Colon (tissue), 2 donors: ENCODE data around the gene MACROD1.

Experiments used
- FAIRE-seq: peaks from 2 replicates; lab custom pipeline; 2012; peaks lifted over from hg19 to GRCh38; lab: Jason Lieb, UNC
- donor health status: control.
- donor health status: control.

Gene MACROD1

DNA sequence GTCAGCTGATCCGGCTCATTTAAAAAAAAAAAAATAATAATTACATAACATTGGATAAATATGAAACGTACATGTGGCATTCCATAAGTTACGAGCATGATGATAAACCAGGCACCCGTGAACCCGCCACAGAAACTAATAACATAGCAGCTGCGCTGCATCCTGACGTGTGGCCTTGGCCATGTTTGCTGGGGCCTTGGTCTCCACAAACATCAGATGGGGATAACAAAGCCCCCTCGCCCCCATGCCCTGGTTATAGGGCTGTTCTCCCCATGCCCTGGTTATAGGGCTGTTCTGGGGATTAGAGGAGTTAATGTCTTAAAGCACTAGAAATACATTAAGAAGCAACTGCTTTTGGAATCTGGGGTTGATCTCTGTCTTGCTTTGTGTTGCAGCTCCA lies 93.5 kb downstream of the MACROD1 start:
- FAIRE-seq, result no peak

DNA sequence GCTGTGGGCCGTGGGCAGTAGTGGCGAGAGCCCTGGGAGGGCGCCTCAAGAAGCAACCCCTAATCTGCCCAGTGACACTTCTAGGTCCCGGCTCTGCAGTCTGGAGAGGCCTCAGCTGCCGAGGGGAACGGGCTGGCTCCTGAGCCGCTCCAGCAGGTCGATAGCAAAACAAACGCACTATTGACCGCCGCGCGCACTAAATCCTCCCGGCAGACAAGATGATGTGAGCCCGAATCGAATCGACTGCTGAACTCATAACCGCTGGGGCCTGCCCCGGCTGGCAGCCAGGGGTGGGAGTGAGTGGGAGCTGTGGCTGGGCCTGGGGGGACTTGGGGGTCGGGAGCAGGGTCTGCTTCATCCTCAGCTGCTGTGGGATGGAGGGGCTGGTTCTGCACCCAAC lies 94.1 kb downstream of the MACROD1 start:
- FAIRE-seq, result no peak

DNA sequence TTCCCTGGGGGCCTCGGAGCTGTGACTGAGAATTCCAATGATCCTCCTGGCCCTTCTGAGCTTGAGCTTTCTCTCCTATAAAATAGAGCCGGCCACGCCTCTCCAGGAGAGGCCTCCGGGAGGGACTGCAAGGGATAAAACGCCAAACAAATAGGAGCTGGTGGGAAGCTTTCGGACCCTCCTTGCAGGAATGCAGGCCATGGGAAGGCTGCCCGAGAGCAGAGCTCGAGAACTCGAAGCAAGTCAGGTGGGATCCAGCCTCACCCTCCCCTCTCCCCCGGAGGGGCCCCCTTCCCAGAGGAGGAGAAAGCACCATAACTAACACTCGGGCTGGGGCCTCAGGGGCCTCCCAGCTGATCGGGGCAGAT lies 95.6 kb downstream of the MACROD1 start:
- no peak for FAIRE-seq

DNA sequence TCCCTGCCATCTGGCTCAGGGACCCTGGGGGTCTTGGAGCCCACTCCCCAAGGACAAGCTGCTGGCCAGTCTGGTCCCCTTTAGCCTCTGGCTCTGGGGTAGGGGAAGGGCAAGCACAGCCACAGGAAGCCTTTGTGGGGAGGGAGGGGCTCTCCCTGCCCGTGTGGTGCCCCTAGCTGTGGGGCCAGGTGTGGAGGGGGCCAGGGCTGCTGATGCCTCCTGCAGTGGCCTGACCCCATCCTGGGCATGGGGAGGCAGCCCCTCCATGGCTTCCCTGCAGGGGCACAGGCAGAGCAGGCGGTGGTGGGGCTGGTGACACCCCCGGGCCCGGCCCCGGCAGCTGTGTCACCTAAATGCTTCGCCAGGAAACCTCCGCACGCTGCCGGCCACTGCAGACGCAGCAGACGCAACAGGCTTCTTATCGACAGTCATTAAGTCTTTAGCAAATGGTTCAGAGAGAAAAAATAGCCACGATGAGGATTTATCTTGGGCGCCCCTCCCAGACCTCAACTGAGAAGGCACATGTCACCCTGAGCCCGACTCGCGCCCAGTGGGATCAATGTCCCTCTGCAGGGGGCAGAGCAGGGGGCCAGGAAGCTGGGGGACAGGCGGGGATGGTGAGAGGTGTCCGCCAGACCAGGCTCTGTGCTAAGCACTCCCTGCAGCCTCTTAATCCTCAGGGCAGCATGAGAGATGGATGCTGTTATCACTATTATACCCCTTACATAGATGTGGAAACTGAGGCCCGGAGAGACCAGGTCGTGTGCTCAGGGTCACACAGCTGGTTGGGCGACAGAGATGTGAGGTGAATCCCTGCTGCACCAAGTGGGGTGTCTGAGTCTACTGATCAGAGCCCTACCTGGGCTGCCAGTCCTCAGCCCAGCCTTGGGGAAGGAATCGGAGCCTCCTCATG lies 96.3 kb downstream of the MACROD1 start:
- no peak for FAIRE-seq

DNA sequence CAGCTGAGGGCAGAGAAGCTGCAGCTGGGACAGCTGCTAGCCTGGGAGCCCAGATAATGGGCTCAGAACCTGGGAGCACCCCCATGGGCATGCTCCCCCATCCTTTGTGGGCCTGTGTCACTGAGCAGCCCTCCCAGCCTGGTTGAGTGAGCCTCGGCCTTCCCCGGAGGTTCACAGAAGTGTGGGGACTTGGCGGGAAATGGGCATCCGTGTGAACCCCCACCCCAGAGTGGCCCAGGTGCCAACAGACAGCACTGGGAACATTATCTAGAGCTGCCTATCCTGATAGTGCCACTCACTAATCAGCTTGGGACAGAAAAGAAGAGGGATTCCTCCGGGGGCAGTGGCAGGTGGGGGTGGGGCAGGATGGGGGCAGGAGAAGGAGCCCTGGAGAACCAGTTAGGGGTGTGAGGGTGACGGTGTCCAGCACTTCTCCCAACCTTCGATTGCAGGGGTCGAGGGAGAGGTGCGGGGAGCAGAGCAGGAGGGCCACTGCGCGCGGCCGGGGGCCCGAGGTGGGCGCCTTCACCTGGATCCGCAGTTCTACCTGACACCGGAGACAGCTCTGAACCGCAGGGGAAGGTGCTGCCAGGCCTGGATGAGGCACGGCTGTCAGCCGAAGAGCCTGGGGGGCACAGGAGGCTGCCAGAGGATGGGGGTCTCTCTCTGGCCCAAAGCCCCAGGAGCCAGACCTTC lies 97.1 kb downstream of the MACROD1 start:
- no peak for FAIRE-seq

DNA sequence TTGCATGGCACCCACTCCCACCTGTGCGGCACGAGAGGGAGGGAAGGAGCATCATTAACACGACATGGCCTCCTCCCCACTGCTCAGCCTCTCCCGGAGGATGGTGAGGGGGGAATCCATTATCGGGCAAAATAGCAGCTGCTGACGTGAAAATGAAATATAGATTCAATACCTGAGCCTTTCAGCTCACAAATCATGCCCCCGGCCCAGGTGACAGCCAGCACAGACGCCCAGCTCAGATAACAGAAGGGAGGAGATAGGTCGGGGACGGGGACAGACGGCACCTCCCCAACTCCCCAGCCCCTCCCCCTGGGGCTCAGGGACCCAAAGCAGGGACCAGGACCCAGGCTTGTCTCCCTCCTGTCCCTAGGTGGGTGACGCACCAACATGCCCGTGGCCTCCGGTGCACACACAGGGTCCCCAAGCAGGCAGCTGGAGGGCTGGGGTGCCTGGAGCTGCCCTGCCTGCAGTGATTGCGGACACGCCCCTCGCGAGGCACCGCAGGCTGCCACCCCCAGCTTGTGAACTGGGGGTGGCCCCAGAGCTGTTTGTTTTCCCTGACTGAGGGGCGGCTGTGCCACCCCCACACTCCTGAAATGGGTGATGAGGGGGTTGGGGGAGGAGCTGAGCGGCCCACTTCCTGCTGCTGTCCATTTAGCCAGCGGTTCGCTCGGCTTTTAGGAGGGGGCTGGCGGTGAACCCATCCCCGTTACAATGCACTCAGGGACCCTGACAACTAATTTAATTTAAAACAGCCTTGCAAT lies 98.5 kb downstream of the MACROD1 start:
- no peak for FAIRE-seq

DNA sequence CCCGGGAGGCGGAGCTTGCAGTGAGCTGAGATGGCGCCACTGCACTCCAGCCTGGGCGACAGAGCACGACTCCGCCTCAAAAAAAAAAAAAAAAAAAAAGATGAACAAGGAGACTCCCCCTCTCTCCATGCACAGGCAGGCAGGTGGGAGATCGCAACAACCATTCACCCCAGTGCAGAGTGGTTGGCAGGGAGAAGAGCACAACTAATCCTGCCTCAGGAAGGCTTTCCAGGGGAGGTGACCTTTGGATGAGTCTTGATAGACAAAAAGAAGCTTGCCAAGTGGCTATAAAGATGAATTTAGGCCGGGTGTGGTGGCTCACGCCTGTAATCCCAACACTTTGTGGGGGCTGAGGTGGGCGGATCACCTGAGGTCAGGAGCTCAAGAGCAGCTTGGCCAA lies 100.2 kb downstream of the MACROD1 start:
- FAIRE-seq, result no peak

DNA sequence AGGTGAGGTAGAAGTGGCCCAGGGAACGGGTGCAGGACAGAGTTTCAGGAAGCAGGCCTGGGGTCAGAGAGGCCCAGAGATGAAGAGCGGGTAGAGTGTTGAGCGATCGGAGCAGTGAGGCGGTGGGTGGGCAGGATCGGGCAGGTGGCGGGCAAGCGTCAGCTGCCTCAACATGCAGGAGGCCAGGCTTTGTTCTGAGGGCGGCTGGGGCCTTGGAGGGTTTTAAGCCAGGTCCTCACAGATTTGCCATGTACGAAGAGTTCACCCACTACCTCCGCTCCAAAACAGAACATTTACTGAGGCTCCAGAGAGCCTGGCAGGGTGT lies 100.8 kb downstream of the MACROD1 start:
- no peak for FAIRE-seq

DNA sequence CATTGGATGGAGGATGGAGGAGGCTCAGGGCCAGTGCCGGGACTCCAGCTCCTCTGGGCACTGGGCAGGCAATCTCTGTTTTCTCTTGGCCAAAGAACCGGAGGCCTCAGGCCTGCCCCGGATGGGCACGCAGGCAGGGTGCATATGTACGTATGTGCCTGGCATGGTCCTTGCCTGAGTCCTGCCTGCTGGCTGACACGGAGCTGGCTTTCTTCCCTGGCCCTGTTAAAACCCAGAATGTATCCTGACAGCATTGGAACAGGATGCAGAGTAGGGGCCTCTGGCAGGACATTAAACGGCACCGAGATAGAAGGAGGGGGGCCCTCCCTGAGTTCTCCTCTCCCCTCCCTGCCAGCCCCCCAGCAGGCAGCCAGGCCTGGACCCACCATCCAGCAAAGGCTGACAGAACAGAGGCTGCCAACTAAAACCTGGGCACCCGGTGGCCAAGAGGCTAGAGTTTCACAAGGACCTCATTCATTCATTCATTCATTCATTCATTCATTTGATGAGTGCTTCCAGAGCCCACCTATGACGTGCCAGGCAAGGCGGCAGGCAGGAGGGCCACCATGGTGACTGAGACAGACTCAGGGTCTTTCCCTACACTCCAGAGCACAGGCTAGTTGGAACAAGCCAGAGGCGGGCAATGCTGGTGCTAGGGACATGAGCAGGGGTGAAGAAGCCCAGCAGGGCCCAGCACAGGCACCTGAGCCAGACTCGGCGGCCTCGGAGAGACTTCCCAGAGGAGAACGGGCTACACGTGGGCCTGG lies 101.4 kb downstream of the MACROD1 start:
- FAIRE-seq, result no peak

DNA sequence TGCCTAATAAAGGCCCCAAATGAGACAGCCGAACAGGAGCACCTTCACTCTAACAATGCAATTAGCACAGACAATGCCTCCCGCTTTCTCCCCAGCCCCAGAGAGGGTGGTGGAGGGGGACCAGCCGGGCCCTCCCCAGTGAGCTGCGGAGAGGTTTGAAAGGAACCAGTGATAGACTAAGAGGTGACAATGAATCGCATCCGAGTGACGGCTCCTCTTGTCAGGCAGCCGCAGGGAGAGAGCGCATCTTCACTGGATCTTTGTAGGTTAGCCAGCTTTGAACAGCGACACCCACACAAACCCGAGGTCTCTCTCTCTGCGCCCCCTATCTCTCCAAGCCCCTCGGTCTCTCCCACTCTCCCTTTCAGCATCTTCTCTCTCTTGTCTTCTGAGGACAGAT lies 102.1 kb downstream of the MACROD1 start:
- no peak for FAIRE-seq

DNA sequence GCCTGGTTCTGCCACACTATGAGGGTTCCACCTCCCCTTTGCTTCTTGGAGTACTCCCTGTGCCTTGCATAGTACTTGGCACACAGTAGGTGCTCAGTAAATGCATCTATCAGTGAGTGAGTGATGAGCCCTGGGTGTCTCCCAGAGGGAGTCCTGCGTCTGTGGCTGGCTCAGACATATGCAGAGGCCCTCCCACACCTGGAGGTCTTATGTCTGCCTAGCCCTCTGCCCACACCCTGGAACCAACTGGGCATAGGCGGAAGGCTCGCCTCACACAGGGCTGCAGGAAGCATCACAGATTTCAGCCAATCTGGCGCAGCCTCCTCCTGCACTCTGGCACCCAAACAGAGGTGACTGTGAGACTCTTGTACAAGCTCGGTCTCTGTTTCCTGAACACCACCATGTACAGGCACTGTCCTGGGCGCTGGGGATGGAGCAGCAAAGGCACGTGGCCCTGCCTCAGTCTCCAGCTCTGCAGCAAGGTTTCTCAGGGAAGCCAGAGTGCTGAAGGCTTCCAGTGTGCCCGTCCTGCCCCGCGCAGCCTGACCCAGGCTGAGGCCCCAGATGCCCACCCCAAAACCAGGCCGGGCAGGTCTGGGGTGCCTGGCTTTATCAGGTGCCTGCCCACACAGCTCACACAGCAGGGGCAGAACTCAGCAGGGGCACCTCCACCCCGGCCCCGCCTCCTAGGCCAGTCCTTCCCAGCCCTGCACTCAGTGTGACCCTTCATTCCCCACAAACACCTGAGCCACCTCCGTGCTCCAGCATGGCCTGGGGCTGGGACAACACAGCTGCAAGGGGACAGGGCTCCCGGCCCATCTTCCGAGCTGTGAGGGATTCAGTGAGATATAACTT lies 103.5 kb downstream of the MACROD1 start:
- FAIRE-seq, result no peak

DNA sequence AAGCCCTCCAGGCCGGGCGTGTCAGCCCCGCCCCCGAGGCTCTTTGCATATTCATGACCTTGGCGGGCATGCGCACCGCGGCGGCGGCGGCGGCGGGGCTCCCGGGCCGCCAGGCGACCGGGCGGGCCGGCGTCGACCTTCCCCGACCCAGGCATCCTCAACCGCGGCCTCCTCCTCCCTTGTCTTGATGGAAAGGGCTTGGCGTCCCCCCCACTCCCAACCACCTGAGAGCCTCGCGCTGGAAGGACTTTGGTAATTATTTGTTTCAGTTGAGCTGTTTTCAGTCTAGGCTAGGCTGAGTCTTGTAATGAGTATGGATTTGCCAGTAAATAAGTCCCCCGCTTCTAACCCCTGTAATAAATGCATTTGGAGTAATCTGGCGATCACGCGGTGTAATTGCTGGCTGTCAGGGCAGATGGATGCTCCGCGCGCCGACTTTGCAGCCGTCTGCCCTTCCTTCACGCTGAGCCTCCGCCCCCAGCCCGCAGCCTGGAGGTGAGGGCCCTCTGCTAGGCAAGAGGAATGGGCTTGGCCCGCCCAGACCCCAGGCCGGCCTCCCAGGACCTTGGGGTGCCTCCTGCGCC lies 105.0 kb downstream of the MACROD1 start:
- FAIRE-seq, result no peak

DNA sequence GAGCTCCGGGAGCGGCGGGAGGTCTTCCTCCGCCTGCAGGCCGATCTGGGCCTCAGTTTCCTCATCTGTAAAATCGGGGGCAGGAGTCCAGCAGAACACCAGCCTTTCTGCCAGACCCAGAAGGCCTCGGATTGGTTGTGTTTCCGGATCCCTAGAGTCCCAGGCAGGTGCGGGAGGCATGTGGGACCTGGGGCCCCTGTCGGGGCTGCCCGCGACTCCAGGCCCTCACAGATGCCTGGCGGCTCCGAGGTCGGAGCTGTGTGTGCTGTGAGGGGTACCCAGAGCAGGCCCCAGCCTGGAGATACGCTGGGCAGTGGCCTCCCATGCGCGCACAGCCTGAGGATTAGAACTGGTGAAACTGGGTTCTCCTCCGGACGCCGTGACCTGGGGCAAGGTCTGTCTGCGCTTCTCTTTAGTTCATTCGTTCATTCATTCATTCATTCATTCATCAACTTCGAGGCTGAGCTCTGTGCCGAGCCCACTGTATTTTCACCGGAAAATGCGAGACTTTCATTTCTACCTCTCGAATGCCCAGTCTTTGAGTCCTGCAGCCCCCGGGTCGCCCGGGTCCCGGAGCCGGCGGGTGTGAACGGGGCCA lies 105.6 kb downstream of the MACROD1 start:
- no peak for FAIRE-seq

DNA sequence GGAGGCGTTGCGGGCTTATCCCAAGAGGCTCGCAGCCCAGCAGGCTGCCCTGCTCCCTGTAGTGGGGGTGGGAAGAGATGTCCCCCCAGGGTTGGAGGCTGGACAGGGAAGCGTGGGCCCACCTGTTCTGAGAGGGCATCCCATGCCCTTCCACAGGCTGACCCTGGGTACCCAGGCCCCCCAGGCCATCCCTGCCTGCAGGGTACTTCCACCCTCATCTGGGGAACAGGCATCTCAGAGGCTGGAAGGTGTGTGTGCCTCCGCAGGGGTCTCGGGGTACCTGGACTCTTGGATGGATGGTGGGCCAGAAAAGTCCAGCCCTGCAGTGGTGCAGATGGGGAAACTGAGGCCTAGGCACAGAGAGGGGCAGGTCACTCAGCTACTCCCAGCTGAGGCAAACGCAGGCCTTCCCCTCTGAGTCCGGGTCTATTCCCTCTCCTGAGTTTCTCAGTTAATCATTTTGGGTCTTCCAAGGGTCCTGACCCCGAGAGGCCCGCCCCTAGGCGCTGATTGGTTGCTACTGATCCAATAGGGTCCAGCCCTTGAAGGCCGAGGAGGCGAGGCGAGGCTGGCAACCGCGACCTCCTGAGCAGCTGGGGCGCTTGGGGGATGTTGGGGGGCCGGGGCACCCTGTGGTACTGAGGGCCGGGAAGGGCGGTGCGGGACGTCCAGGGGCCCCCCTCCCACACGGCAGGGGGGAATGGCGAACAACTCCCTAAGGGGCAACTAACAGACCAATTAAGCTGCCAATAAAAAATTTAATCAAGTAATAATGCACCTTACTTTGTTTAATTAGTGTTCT lies 106.4 kb downstream of the MACROD1 start:
- FAIRE-seq, result no peak

DNA sequence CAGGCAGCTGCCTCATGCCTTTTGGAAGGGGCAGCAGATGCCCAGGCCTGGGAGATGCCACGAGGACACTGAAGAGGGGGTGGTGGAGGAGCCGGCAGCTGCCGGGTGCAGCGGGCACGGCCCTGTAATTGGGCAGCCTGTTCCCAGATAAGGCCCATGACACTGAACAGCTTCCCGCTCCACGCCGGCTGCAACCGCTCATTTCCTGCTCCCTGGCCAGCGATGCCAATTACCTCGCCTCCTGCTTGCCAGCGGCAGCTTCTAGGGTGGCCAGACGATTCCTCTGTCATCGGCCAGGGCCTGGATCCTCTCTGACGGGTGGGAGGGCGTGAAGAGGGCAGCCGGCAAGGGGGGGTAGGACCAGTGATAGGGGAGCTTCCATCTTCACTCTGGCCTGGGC lies 107.4 kb downstream of the MACROD1 start:
- FAIRE-seq, result no peak

DNA sequence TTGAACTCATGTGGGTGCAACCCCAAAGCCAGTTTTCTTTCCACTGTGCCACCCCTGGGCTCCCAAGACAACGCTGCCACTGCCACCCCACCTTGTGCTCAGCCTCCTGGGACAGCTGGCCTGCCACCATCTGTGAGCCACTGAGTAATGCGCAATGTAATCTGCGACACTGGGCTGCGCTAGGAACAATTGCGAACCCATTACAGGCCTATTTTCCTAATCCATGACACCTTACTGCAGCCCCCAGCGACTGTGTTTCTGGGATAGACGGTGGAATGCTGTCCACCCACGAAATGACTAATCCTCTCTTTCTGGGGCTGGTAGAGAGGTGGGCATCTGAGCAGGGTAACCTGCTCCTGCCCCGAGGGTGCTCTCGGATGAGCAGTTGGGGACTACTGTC lies 108.0 kb downstream of the MACROD1 start:
- no peak for FAIRE-seq

DNA sequence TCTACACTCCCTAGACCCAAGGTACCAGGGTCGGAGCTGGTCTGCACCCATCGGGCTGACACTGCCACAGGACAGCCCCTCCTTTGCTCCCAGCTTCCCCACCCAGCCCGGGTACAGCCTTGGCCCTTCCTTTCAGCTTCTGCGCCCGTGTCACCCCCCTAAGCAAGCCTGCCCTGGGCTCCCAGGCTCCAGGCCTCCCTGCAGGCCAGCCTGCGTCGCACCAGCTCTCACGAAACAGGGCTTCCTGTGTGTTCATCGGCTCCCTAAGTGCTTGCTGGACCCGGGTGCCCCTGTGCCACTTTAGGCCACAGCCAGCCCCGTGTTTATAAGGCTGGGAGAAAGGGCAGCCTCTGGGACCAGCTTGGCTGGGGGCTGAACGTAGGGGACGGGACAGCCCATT lies 109.1 kb downstream of the MACROD1 start:
- no peak for FAIRE-seq

DNA sequence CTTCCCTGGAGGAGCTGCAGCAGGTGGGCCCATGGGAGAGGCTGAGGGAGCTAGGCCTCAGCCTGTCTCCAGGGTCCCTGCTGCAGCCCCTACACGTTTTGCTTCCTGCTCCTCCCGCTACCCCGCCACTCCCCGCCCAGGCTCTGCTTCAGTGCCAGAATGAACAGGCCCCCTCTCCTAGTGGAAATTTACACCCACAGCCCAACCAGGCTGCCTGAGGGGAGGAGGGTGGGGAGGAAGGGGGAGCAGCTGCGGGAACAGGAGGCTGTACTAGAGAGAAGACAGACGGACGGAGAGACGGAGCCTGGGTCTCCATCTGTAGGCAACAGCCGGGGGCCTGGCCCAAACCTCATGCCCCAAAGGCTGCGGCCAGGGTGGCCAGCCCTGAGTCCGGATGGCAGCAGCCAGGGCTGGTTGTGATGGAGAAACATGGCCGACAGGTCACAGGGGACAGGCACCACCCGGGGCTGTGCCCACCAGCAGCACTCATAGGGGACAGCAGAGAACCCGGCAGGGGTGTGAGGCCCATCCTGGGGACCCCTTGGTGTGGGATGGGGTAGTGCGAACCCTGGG lies 109.6 kb downstream of the MACROD1 start:
- no peak for FAIRE-seq

DNA sequence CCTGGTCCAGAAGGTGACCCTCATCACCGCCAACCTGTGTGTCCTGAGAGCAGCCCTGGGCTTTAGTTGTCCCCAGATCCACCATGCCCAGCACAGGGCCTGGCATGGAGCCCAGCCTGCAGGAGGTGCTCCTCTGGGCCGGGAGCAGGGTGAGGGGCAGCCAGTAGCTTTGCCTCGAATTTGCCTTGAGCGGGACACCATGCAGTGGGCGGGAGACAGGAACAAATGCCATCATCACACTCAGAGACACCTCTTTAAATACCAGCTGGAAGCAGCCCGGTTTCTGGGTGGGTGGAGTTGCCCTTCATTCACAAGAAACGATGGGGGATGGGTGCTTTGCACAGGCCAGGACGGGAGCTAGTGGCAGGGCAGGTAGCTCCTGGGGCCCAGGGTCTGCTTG lies 110.8 kb downstream of the MACROD1 start:
- no peak for FAIRE-seq
